ENCODE data around the gene PRM1. TPM values are rescaled to one million over a fixed set of nuclear protein-coding genes. Genes with fewer than 3 reads are reported as not detected.

PRM1 gene
- total and polyA plus RNA-seq, 2 of the 13 experiments (the other 11 are each of a cell fraction or from before 2014, with no cell fraction given) = not detected

DNA sequence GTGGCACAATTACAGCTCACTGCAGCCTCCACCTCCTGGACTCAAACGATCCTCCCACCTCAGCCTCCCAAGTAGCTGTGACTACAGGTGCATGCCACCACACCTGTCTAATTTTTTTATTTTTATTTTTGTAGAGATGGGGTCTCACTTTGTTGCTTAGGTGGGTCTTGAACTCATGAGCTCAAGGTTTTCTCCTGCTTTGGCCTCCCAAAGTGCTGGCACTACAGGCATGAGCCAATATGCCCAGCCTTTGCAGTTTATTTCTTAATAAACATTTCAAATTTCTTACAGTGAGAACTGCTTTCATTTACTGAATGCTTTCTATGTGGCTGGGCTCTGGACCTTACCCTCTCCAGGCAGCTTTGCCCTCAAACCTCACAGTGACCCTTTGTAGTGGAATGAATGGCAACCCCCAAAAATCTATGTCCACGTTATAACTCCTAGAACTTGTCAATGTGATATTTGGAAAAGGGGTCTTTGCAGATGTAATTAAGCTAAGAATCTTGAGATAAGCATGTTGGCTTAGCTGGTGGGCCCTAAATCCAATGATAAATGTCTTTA, 10.4 kb downstream of the PRM1 start (continued):
- TF ChIP-seq PRMT3 (CRISPR knock-in tag; IDR thresholded peaks at IDR 0.05; ENCODE audit: borderline replicate concordance, low read depth) (no peak), SAFB2 (CRISPR knock-in tag; IDR thresholded peaks at IDR 0.05; ENCODE audit: borderline replicate concordance, low read depth) (no peak), KLF16 (CRISPR knock-in tag; IDR thresholded peaks at IDR 0.05) (no peak), ZNF652 (CRISPR knock-in tag; IDR thresholded peaks at IDR 0.05; ENCODE audit: borderline replicate concordance, low read depth) (no peak), ZNF138 (CRISPR knock-in tag; IDR thresholded peaks at IDR 0.05; ENCODE audit: low read depth) (no peak), ZBTB3 (CRISPR knock-in tag; IDR thresholded peaks at IDR 0.05; ENCODE audit: borderline replicate concordance, low read depth) (no peak), ZNF83 (CRISPR knock-in tag; IDR thresholded peaks at IDR 0.05; ENCODE audit: borderline replicate concordance) (no peak), PAX8 (CRISPR knock-in tag; IDR thresholded peaks at IDR 0.05; ENCODE audit: borderline replicate concordance) (no peak), BRD4 (CRISPR knock-in tag; IDR thresholded peaks at IDR 0.05) (peak; percentile 58; the same call in 1 of the 2 replicates), IKZF4 (CRISPR knock-in tag; IDR thresholded peaks at IDR 0.05; ENCODE audit: borderline replicate concordance, low read depth, not compliant biosample characterization) (no peak), POGZ (CRISPR knock-in tag; IDR thresholded peaks at IDR 0.05) (0 out of 2 replicates have a peak, but pooled peaks have one; percentile 6), FOXC1 (CRISPR knock-in tag; IDR thresholded peaks at IDR 0.05; ENCODE audit: borderline replicate concordance) (no peak; the same call in 1 of the 2 replicates), ZNF34 (CRISPR knock-in tag; IDR thresholded peaks at IDR 0.05; ENCODE audit: borderline replicate concordance) (no peak), ZFP1 (CRISPR knock-in tag; IDR thresholded peaks at IDR 0.05) (no peak), DPF2 (CRISPR knock-in tag; IDR thresholded peaks at IDR 0.05; ENCODE audit: borderline replicate concordance, low read depth) (peak; percentile 37; the same call in 1 of the 2 replicates), SP140L (CRISPR knock-in tag; IDR thresholded peaks at IDR 0.05; ENCODE audit: borderline replicate concordance) (0 out of 2 replicates have a peak, but pooled peaks have one; percentile 54), MBD4 (IDR thresholded peaks at IDR 0.05; ENCODE audit: borderline replicate concordance, low read length) (no peak), ZBTB20 (CRISPR knock-in tag; IDR thresholded peaks at IDR 0.05; ENCODE audit: borderline replicate concordance, low read depth) (no peak; the same call in 1 of the 2 replicates), ZBTB7A (CRISPR knock-in tag; IDR thresholded peaks at IDR 0.05) (no peak), ASH2L (IDR thresholded peaks at IDR 0.05; ENCODE audit: insufficient read length, low read depth, low read length) (peak; percentile 22), SIN3A (IDR thresholded peaks at IDR 0.05; ENCODE audit: borderline replicate concordance, low read depth, low read length) (no peak), HIVEP1 (CRISPR knock-in tag; IDR thresholded peaks at IDR 0.05) (no peak), ETV6 (CRISPR knock-in tag; conservative IDR thresholded peaks at IDR 0.05) (no peak), RFX5 (IDR thresholded peaks at IDR 0.05; ENCODE audit: low read depth, low read length) (no peak), MBNL3 (CRISPR knock-in tag; conservative IDR thresholded peaks at IDR 0.05) (no peak), ZNF674 (CRISPR knock-in tag; IDR thresholded peaks at IDR 0.05; ENCODE audit: low read depth) (no peak), ZBTB38 (CRISPR knock-in tag; IDR thresholded peaks at IDR 0.05) (no peak), NONO (IDR thresholded peaks at IDR 0.05) (no peak), NONO (CRISPR knock-in tag; conservative IDR thresholded peaks at IDR 0.05) (no peak), GATAD1 (CRISPR knock-in tag; IDR thresholded peaks at IDR 0.05) (no peak), HOXA3 (CRISPR knock-in tag; IDR thresholded peaks at IDR 0.05) (no peak; the same call in 1 of the 2 replicates)
- TF ChIP-seq, protein P1, sequence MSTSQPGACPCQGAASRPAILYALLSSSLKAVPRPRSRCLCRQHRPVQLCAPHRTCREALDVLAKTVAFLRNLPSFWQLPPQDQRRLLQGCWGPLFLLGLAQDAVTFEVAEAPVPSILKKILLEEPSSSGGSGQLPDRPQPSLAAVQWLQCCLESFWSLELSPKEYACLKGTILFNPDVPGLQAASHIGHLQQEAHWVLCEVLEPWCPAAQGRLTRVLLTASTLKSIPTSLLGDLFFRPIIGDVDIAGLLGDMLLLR (CRISPR knock-in tag; IDR thresholded peaks at IDR 0.05) = no peak
- TF ChIP-seq, protein P2, sequence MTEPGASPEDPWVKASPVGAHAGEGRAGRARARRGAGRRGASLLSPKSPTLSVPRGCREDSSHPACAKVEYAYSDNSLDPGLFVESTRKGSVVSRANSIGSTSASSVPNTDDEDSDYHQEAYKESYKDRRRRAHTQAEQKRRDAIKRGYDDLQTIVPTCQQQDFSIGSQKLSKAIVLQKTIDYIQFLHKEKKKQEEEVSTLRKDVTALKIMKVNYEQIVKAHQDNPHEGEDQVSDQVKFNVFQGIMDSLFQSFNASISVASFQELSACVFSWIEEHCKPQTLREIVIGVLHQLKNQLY (CRISPR knock-in tag; IDR thresholded peaks at IDR 0.05) = no peak
